ENCODE data around the gene ZSCAN23.
"Not testable (repeated sequence)": the region's sequence is repeated elsewhere in the genome, so short reads cannot be mapped to it uniquely, and the experiment has no call there.

ZSCAN23 gene

DNA sequence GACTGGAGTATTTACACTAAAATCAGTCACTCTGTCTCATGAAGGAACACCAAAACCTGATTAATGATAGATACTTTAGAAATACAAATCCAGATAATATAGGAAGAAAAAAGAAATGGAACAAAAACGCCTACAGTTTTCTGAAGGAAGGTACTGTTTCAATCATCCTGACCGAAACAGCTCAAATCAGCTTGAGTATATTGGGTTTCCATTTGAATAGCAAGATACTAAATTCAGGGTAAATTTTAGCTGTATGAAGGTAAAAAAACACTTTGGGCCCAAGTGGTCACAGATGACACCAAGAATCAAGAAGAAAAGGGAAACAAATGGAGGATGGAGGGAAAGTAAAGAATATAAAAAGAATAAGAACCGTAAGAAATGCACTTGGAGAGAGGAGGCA lies 6.9 kb downstream of the ZSCAN23 start:
- no peak for DNase-seq (ENCODE audit: low spot score)

DNA sequence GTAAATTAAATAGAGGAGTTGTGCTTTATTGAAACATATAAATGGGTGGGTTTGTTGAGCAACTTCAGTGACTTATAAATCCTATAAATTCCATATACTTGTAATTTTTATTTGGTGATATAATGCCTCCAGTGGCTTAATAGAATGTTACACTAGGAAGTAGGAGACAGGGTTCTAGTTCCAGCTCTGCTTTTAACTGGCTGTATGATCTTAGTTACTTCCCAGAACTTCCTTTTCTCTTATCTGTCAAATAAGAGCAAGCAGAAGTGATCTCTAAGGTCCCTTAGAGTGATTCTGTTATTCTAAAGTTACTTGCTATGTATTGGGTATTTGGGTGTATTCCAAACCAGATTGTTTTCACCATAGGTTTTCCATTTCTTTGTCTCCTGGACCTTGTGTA lies 10.2 kb downstream of the ZSCAN23 start:
- DNase-seq (ENCODE audit: low spot score) = no peak

DNA sequence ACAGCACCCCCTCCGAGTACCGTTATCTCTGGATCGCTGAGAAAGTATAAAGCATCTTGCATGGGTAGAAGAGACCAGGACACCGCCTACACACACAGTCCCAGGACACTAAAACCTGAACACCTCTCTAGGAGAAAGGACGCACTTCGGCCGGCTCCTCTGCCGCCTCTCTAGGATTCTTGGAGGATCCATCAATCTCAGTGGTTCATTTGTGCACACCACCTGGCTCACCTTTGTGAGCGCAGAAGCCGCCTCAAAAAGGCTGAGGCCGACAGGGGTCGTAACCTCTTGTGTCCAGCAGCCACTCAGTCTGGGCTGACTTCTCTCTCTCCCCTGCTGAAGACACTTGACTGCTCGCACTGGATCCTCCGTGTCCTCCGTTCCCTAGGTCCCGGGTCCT lies 13.5 kb downstream of the ZSCAN23 start:
- no peak for DNase-seq (ENCODE audit: low spot score)

DNA sequence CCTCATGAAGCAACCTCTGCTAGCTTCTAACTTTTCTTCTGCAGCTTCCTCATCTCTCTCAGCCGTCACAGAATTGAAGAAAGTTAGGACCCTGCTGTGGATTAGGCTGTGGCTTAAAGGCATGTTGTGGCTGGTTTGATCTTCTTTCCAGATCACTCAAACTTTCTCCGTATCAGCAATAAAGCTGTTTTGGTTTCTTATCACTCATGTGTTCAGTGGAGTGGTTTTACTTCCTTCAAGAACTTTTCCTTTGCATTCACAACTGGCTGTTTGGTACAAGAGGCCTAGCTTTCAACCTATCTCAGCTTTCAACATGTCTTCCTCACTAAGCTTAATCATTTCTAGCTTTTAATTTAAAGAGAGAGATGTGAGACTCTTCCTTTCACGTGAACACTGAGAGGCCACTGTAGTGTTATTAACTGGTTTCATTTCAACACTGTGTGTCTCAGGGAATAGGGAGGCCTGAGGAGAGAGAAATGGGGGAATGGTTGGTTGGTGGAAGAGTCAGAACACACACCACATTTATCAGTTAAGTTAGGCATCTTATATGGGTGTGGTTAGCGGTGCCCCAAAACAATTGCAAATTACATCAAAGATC lies 17.2 kb downstream of the ZSCAN23 start:
- no peak for DNase-seq (ENCODE audit: low spot score)

DNA sequence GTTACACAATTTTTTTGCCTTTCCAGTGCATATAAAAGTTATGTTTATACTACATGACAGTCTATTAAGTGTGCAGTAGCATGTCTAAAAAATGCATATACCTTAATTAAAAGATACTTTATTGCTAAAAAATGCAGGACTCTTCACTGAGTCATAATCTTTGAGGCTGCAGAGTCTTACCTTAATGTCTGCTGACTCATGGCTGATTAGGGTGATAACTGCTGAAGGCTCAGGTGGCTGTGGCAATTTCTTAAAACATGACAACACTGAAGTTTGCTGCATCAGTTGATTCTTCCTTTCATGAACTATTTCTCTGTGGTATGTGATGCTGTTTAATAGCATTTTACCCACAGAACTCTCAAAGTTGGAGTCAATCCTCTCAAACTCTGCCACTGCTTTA lies 19.1 kb downstream of the ZSCAN23 start:
- no peak for DNase-seq (ENCODE audit: low spot score)

DNA sequence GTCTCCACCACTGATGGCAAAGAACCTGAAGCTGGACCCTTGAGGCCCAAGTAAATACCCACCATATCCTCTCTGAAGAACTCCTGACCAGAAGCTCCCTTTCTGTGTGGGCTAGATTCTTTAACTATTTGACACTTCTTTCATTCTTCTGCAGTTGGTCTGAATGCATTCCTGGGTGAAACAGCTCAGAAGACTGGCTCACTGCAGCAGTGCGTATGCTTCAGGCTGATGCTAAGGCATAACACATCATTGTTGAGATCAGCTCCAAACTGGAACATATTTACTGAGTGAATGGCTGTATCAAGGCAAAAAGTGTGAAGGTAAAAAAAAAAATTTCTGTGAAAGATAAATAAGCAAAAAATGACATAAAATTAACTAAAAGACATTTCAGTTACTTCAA lies 19.7 kb downstream of the ZSCAN23 start:
- DNase-seq (ENCODE audit: low spot score) = no peak

DNA sequence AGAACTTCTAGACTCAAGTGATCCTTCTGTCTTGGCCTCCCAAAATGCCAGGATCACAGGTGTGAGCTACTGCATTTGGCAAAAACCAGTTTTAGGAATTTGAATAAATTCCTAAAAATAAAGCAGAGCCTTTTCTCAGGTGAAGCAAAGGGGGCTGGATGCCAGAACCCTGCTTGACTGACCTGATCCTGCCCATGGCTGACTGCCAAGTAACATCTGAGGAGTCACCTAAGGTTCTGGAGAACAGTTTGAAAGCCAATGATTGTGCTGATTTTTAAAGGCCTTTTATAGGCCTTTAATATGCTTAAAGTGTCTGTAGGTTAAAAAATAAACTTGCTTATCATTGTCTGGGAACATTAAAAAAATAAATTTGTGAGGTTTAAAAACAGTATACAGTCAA lies 29.6 kb downstream of the ZSCAN23 start:
- no peak for DNase-seq (ENCODE audit: low spot score)

DNA sequence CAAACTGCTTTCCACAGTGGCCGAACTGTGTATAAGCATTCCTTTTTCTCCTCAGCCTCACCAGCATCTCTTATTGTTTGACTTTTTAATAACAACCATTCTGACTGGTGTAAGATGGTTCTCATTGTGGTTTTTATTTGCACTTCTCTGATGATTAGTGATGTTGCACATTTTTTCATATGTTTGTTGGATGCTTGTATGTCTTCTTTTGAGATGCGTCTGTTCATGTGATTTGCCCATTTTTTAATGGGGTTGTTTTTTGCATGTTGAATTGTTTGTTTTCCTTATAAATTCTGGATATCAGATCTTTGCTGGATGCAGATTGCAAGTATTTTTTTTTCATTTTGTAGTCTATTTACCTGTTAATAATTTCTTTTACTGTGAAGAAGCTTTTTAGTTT lies 32.5 kb downstream of the ZSCAN23 start:
- DNase-seq (ENCODE audit: low spot score) = no peak

DNA sequence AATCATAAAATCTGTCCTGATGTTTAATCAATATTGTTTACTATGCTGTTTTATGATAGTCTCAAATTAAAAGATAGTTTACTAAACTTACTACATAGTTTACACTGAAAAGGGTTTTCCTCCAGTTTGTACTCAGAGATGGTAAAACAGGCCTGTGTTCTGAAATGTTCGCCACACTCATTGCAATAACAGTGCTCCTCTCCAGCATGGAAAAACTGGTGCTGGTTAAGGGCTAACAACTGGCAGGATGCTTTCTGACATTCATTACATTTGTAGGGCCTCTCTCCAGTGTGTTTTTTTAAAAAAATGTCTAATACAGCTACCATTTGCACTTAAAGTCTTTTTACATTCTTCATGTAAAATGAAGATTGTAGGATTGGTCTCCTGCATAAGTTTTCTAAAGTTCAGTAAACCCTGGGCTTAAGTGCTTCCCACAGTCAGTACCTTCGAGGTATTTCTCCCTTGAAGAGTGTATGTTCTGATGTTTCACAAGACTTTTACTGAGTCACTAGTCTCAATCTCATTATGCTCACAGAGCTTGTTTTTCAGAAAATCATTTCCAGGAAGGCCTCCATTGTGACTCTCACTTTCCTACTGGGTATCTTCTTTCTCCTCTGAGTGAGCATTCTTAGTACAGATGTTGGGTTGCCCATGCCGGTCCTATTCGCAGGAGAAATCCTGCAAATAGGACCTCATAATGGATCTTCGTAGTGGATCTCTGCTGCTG lies 35.1 kb downstream of the ZSCAN23 start:
- DNase-seq (ENCODE audit: low spot score) = no peak

DNA sequence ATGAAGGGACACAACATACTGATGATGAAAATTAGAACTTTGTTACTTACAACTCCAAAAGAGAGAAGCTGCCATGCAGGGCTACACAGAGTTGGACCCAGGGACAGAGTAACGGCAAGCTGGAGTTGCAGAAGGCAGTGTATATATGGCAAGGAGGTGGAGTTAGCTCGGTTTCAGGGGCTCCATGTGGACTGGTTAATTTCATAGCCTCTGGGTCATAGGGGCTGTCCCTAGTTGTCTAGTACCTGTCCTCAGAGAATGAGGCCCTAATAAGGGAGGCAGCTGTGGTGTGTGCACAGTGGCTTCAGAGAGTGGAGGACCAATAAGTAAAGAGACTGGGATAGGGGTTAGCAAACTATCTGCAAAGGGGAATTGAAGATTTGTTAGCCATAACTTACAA lies 35.9 kb downstream of the ZSCAN23 start:
- DNase-seq (ENCODE audit: low spot score) = no peak

DNA sequence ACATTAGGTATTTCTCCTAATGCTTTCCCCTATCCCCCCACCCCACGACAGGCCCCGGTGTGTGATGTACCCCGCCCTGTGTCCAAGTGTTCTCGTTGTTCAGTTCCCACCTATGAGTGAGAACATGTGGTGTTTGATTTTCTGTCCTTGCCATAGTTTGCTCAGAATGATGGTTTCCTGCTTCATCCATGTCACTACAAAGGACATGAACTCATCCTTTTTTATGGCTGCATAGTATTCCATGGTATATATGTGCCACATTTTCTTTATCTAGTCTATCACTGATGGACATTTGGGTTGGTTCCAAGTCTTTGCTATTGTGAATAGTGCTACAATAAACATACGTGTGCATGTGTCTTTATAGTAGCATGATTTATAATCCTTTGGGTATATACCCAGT lies 39.4 kb downstream of the ZSCAN23 start:
- not testable (repeated sequence) for DNase-seq (ENCODE audit: low spot score)

DNA sequence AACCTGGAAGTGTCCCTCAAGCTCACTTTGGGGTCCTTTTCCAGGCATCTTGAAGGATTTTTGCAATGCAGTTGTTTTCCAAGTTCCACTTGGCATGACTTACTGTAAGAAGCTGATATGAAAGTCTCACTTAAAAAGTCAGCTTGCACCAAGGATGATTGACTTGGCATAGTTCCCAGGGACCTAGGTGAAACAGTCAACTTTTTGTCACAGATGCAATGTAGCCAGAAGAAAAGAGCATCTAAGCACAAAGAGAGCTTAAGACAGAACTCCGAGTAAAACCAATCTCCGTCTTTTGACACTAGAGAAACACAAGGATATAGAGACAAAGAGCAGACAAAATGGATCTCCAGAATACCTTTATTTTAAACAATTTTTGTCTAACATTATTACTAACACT lies 41.1 kb downstream of the ZSCAN23 start:
- DNase-seq (ENCODE audit: low spot score) = no peak

DNA sequence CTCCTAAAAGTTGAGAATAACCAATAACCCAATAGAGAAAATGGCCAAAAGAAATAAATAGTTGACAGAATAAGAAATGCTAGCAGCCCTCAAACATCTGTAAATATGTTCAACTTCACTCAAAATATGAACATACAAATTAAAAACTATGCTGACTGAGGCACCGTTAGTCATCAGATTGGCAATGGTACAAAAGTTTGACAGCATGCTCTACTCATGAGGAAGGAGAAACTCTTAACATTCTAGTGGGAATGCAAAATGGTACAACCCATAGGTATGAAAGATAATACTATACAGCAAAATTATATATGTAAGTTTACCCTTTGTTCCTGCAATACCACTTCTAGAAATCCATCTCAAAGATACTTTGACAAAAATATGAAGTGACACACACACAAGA lies 42.1 kb downstream of the ZSCAN23 start:
- no peak for DNase-seq (ENCODE audit: low spot score)

DNA sequence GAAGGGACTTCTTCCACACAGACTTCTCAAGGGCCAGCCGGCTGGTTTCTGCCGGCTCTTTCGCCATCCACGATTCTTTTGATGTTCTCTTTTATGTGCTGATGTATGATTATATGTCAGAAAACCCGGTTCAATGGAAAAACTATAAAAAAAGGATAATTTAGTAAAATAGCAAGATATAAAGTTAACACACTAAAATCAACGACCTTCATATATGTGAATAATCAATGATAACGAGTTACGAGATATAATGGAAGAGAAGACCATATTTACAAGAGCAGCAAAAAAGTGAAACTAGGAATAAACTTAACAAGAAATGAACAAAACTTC lies 43.2 kb downstream of the ZSCAN23 start:
- DNase-seq (ENCODE audit: low spot score) = no peak

DNA sequence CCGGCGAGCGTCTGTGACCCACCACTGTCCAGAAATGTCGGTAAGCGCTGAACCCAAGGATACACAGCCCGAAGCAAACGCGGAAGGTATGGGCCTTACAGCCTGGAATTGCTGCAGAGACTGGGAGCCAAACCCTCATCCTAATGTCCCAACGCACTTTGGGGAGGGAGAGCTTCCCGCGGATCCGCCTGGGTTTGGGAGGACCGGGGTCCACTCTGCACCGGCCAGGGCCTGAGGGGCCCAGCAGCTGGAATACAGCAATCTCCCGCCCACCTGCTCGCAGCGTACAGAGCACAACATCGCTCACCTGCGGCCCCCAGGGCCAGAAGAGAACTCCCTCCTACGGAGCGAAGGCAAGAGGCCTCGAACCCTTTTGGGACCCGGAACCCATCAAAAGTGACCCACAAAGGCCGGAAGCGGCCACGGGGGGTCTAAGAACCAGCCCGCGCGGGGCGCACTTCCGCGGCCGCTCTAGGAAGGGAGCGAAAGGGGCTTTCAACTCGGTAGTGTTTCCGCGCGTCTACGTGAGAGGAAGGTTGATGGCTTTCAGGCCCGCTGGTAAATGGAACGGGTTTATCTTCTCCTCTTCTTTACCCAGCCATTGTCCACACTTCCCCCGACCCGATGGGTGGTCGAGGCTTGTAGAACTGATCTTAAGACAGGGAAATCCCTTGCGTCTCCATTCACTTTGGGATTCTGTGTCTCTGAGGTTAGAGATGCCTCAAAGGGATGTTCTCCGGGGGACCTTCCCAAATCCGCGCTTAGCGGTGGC lies 43.8 kb downstream of the ZSCAN23 start, which contains the start of gene ZSCAN12:
TSS of gene ZSCAN12 (minus strand) at position 398 of the 772 bp plus-strand sequence. CDS start 1,342 bp downstream, outside the sequence.
- DNase-seq (ENCODE audit: low spot score) = peak; percentile 16

DNA sequence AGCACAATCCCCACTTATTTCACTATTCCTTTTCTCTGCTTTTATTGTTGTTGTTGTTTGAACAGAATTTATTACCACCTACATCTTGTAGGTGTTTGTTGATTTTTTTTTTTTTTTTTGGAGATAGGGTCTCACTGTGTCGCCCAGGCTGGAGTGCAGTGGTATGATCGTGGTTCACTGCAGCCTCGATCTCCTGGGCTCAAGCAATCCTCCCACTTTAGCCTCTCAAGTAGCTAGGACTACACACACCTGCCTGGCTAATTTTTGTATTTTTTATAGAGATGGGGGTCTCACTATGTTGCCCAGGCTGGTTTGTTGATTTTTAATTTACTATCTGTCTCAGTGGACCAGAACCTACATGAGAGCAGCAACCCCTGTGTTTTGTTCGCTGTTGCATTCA lies 47.4 kb downstream of the ZSCAN23 start:
- no peak for DNase-seq (ENCODE audit: low spot score)

DNA sequence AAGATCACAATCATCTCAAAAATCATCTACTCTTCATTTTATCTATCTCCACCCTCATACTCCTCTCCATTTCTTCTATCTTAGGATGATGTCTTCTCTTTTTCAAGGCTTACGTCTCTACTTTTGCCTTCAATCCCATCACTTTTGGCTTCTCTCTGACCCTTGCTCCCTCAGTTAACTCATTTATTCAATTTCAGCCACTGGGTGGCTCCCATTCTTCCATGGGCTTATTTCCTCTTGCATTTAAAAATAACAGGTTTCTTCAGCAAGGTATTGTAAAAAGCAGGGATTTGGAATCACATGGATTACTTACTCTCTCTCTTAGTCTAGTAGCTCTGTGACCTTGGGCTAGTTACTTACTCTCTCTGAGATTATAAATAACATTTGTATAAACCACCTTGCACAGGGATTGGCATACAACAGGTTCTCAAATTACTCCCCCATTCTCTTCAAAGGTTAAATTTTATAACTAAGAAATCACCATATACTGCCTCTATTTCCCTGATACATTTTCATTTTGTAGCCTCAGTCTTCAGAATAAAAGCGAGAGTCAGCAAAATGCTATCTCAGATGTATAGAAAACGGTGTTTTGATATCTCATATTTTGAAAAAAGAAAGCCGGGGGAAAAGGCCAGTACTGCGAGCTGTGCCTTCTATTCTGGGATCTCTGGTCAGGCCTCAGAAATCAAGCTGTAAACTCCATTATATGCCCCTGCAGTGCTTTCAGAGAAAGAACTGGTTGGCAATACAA lies 49.2 kb downstream of the ZSCAN23 start:
- DNase-seq (ENCODE audit: low spot score) = no peak

DNA sequence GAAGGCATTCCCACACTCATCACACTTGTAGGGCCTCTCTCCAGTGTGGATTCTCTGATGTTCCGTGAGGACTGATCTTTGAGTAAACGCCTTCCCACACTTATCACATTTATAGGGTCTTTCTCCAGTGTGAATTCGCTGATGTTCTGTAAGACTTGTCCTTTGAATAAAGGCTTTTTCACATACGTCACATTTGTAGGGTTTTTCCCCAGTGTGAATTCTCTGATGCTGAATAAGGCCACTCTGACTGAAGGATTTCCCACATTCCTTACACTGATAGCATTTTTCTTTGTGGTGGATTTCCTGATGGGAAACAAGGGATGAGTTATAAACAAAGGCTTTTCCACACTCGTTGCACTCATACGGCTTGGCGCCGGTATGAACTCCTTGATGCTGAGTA lies 52.6 kb downstream of the ZSCAN23 start:
- no peak for DNase-seq (ENCODE audit: low spot score)

DNA sequence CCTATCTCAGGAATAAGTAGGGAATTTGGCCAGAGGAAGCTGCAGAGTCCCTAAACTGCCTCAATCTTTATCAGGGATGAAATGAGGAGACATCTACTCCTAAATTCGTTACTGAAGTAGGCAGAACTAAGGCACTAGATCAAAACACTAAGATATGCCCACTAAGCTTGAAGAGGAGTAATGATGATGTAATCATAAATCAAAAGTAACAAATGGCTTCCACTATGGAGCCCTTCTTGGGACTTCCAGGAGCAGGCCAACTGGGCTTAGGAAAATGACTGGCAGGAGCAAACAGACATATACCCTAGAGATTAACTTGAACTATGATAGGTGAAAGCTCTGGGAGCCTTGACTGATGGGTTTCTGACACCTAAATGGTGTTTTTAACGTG lies 59.2 kb downstream of the ZSCAN23 start:
- DNase-seq (ENCODE audit: low spot score) = no peak

DNA sequence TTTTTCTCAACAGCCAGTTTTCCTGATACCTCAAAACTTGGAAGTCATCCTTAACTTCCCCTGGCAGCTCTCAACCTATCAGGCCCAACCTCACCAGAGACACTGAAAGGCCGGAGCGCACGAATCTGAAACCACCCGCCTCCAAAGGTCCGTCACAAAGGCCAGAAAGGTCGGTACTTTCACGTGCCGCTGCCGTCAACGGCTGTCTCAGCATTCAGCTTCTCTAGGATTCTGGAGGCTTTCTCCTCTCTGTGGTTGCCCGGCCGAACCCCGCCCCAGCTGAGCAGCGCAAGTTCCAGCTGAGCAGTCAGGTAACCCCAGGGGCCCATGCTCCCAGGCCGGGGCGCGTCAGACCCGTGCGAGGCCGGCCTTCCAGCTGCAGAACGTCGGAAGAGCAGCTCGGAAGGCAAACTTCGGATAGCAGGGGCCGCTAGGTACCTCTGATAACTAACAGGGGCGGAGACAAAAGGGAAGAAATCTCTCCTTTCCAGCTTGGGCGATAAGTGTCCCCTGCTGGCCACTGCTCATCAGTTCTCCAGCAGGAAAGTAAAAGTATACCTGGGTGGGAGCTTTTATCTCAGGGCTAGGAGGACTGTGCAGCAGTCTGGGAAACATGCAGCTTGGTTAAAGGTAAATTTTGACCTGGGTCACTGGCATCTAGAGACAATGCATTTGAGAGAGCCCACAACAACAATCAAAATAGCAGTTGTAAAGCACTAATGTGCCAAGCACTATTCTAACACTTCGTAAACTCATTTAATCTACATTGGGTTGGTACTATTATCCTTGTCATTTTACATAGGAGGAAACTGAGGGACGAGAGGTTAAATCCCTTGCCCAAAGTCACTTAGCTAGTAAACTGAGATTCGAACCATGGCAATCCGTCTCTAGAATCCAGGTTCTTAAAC lies 59.8 kb downstream of the ZSCAN23 start:
- peak; percentile 60 for DNase-seq (ENCODE audit: low spot score)

Measured in HuH-7.5 (cell line).